Suprapubic skin (tissue), 3 donors: ENCODE results near the gene DHCR7.

Experiments
- POLR2AphosphoS5 ChIP-seq, 3 donors: sonication (generic); formaldehyde crosslinking; IDR thresholded peaks; one replicate each; pipeline ENCODE4 v1.6.1; 2017; ENCODE audit warnings: antibody characterized with exemption in 3 of 3
- TF ChIP-seq, protein P1 (sequence below), 2 donors: fragments of 200-600 bp in 1 of 2; fragments of 450-650 bp in 1 of 2; sonication (generic) in 1 of 2; IDR thresholded peaks; one replicate each; pipeline ENCODE4 v1.5.1; 2016 to 2019; ENCODE audit warnings: antibody characterized with exemption in 2 of 2, mild to moderate bottlenecking in 1 of 2, moderate library complexity in 1 of 2

DNA sequence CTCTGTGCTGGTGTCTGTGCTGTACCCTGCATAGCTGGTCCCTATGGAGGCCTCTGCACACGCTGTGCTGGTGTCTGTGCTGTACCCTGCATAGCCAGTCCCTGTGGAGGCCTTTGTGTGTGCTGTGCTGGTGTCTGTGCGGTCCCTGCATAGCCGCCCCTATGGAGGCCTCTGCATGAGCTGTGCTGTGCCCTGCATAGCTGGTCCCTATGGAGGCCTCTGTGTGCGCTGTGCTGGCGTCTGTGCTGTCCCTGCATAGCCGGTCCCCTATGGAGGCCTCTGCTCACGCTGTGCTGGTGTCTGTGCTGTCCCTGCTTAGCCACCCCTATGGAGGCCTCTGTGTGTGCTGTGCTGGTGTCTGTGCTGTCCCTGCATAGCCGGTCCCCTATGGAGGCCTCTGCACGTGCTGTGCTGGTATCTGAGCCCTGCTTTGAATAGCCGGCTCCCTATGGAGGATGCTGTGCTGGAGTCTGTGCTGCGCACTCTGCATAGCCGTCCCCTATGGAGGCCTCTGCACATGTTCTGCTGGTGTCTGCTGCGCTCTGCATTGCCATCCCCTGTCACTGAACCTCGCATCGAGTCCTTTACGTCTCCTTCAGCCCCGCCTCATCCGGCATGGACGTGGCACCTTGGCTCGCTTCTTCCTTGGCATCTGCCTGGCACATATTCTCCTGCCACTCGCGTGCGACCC lies 11.0 kb upstream of the DHCR7 start:
- TF ChIP-seq, protein P1, sequence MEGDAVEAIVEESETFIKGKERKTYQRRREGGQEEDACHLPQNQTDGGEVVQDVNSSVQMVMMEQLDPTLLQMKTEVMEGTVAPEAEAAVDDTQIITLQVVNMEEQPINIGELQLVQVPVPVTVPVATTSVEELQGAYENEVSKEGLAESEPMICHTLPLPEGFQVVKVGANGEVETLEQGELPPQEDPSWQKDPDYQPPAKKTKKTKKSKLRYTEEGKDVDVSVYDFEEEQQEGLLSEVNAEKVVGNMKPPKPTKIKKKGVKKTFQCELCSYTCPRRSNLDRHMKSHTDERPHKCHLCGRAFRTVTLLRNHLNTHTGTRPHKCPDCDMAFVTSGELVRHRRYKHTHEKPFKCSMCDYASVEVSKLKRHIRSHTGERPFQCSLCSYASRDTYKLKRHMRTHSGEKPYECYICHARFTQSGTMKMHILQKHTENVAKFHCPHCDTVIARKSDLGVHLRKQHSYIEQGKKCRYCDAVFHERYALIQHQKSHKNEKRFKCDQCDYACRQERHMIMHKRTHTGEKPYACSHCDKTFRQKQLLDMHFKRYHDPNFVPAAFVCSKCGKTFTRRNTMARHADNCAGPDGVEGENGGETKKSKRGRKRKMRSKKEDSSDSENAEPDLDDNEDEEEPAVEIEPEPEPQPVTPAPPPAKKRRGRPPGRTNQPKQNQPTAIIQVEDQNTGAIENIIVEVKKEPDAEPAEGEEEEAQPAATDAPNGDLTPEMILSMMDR (IDR thresholded peaks at IDR 0.05): no peak
- TF ChIP-seq POLR2AphosphoS5 (IDR thresholded peaks at IDR 0.05): no peak
